Endodermal cell (in vitro differentiated cells): ENCODE data around the gene RHOU. TPM values are rescaled to one million over a fixed set of nuclear protein-coding genes. Genes with fewer than 3 reads are reported as not detected.

Experiments
- DNase-seq: peaks from one replicate; pipeline ENCODE4 v3.0.0-alpha.2; 2017
- H3K27ac ChIP-seq: 2 replicates; pipeline ENCODE4 v1.5.1; 2013; ENCODE audit warnings: mild to moderate bottlenecking, low read depth, low read length, moderate library complexity
- H3K27me3 ChIP-seq: 2 replicates; pipeline ENCODE4 v1.6.1; 2013; ENCODE audit warnings: mild to moderate bottlenecking, low read length, moderate library complexity; ENCODE audit not compliant: insufficient read depth, control insufficient read depth, poor library complexity, severe bottlenecking
- H3K36me3 ChIP-seq: 2 replicates; pipeline ENCODE4 v1.7.0; 2013; ENCODE audit warnings: mild to moderate bottlenecking, low read length, moderate library complexity; ENCODE audit not compliant: control insufficient read depth, insufficient read depth
- H3K4me1 ChIP-seq: one replicate; pipeline ENCODE4 v1.7.0; 2013; ENCODE audit warnings: low read length; ENCODE audit not compliant: control insufficient read depth, insufficient read depth
- H3K4me3 ChIP-seq: 2 replicates; pipeline ENCODE4 v1.5.1; 2013; ENCODE audit warnings: mild to moderate bottlenecking, low read length, moderate library complexity
- H3K9ac ChIP-seq: 2 replicates; pipeline ENCODE4 v1.6.1; 2013; ENCODE audit warnings: mild to moderate bottlenecking, low read length, moderate library complexity; ENCODE audit not compliant: poor library complexity, severe bottlenecking; ENCODE audit errors: extremely low read depth
- H3K9me3 ChIP-seq: 2 replicates; pipeline ENCODE4 v1.6.1; 2013; ENCODE audit warnings: mild to moderate bottlenecking, low read length, moderate library complexity; ENCODE audit not compliant: control insufficient read depth
- H3K27ac Mint-ChIP-seq: 2 replicates; pipeline ENCODE4 v1.8.0; 2020; ENCODE audit warnings: mixed read lengths
- H3K27me3 Mint-ChIP-seq: 2 replicates; pipeline ENCODE4 v1.8.0; 2021; ENCODE audit warnings: mild to moderate bottlenecking, mixed read lengths; ENCODE audit not compliant: insufficient read depth
- H3K36me3 Mint-ChIP-seq: 2 replicates; pipeline ENCODE4 v1.8.0; 2020; ENCODE audit warnings: low read depth, mixed read lengths
- H3K4me1 Mint-ChIP-seq: 2 replicates; pipeline ENCODE4 v1.8.0; 2020; ENCODE audit warnings: mixed read lengths
- H3K4me3 Mint-ChIP-seq: 2 replicates; pipeline ENCODE4 v1.8.0; 2020; ENCODE audit warnings: mild to moderate bottlenecking, moderate library complexity, mixed read lengths
- H3K9me3 Mint-ChIP-seq: 2 replicates; pipeline ENCODE4 v1.8.0; 2020; ENCODE audit warnings: mild to moderate bottlenecking, mixed read lengths
- CTCF ChIP-seq: fragments of 200-600 bp; sonication (generic); conservative IDR thresholded peaks from 2 replicates; pipeline ENCODE4 v1.5.0; 2021; ENCODE audit warnings: antibody characterized with exemption, mild to moderate bottlenecking
- WGBS, 2 experiments: methylation state at CpG; one replicate each; pipeline versions ENCODE4 v1.1.5 to v1.1.7; 2013; ENCODE audit warnings: missing lambda C conversion rate in 2 of 2, mixed read lengths in 1 of 2; ENCODE audit not compliant: insufficient coverage in 1 of 2, insufficient read length in 1 of 2; 5-methylcytosine and 5-hydroxymethylcytosine counted together
- total RNA-seq, 2 donors: library from RNA; stranded (reverse); fragmentation: NEBNext Ultra II Directional in 1 of 2; extraction: Animal tissue kit (Norgen Biotek cat#: 25700) in 1 of 2; gene quantifications; 2 replicates in 1 of 2; 3 replicates in 1 of 2; pipeline ENCODE4 v1.2.1, GENCODE V29; 2021

The RHOU gene
- total RNA-seq, 2 donors from 2014 or later: 9.0 to 12.0 TPM

GRCh38 chr1:228784181-228784580, 48.9 kb downstream of the RHOU start:
- H3K4me3 ChIP-seq: no peak overlapping the region
- no peak for DNase-seq
- TF ChIP-seq CTCF: no peak
- H3K9me3 Mint-ChIP-seq: no peaks in the 10 kb centered on the region
- peaks cover 21% of the 10 kb centered on the region for H3K27me3 Mint-ChIP-seq
- H3K36me3 ChIP-seq: no peaks in the 10 kb centered on the region
- peaks cover 5% of the 10 kb centered on the region for H3K4me1 ChIP-seq
- H3K27me3 ChIP-seq: peaks cover 91% of the 10 kb centered on the region
- no peaks in the 10 kb centered on the region for H3K36me3 Mint-ChIP-seq
- H3K4me1 Mint-ChIP-seq: peaks cover 5% of the 10 kb centered on the region
- no peak overlapping the region for H3K27ac ChIP-seq
- H3K9ac ChIP-seq: no peak overlapping the region
- no peak overlapping the region for H3K27ac Mint-ChIP-seq
- no peaks in the 10 kb centered on the region for H3K9me3 ChIP-seq
- no peak overlapping the region for H3K4me3 Mint-ChIP-seq
- 88 to 94% methylated on average over 3 of the region's 3 CpGs for WGBS, 2 experiments

GRCh38 chr1:228785366-228786330, 50.4 kb downstream of the RHOU start:
- TF ChIP-seq CTCF: no peak
- 90 to 92% methylated on average over 10 to 15 of the region's 15 CpGs for WGBS, 2 experiments
- no peak overlapping the region for H3K9ac ChIP-seq
- H3K9me3 ChIP-seq: no peaks in the 10 kb centered on the region
- no peak overlapping the region for H3K4me3 Mint-ChIP-seq
- peaks cover 5% of the 10 kb centered on the region for H3K4me1 ChIP-seq
- peaks cover 5% of the 10 kb centered on the region for H3K4me1 Mint-ChIP-seq
- no peak overlapping the region for H3K27ac Mint-ChIP-seq
- H3K27me3 ChIP-seq: peaks cover 89% of the 10 kb centered on the region
- H3K27ac ChIP-seq: no peak overlapping the region
- DNase-seq: no peak
- H3K27me3 Mint-ChIP-seq: peaks cover 26% of the 10 kb centered on the region
- no peaks in the 10 kb centered on the region for H3K36me3 Mint-ChIP-seq
- H3K4me3 ChIP-seq: no peak overlapping the region
- H3K36me3 ChIP-seq: no peaks in the 10 kb centered on the region
- no peaks in the 10 kb centered on the region for H3K9me3 Mint-ChIP-seq

GRCh38 chr1:228786361-228787129, 51.3 kb downstream of the RHOU start:
- H3K36me3 Mint-ChIP-seq: no peaks in the 10 kb centered on the region
- peaks cover 29% of the 10 kb centered on the region for H3K27me3 Mint-ChIP-seq
- peaks cover 90% of the 10 kb centered on the region for H3K27me3 ChIP-seq
- H3K9me3 ChIP-seq: no peaks in the 10 kb centered on the region
- no peak overlapping the region for H3K27ac Mint-ChIP-seq
- H3K4me1 ChIP-seq: peaks cover under 1% of the 10 kb centered on the region
- H3K4me3 ChIP-seq: no peak overlapping the region
- no peak for TF ChIP-seq CTCF
- no peak overlapping the region for H3K27ac ChIP-seq
- no peak overlapping the region for H3K4me3 Mint-ChIP-seq
- no peak for DNase-seq
- no peak overlapping the region for H3K9ac ChIP-seq
- no peaks in the 10 kb centered on the region for H3K36me3 ChIP-seq
- H3K4me1 Mint-ChIP-seq: peaks cover 5% of the 10 kb centered on the region
- H3K9me3 Mint-ChIP-seq: no peaks in the 10 kb centered on the region
- 92 to 100% methylated on average over 3 to 4 of the region's 4 CpGs for WGBS, 2 experiments
